GM23338 (cell line): ENCODE results near the gene PHACTR1.

ENCODE experiments used
- CREB1 ChIP-seq: fragments of 250-450 bp; sonication (Bioruptor Pico); IDR thresholded peaks from 2 replicates; pipeline ENCODE4 v1.5.0; 2020; ENCODE audit warnings: low read depth, mild to moderate bottlenecking, moderate library complexity
- CTCF ChIP-seq, 2 experiments: fragments of 200-600 bp in 1 of 2; sonication (generic) in 1 of 2; conservative IDR thresholded peaks; 2 replicates each; pipeline versions ENCODE4 v1.5.1 to v1.6.1; 2016 to 2017; ENCODE audit warnings: antibody characterized with exemption in 2 of 2, low read depth in 2 of 2, mild to moderate bottlenecking in 2 of 2, moderate library complexity in 1 of 2
- ETS1 ChIP-seq: IDR thresholded peaks from 2 replicates; pipeline ENCODE4 v1.6.1; 2016; ENCODE audit warnings: antibody characterized with exemption
- EZH2 ChIP-seq: fragments of 200-600 bp; sonication (generic); IDR thresholded peaks from one replicate; pipeline ENCODE4 v1.8.0; 2017; ENCODE audit warnings: antibody characterized with exemption, mild to moderate bottlenecking, low read depth; ENCODE audit not compliant: unreplicated experiment
- EZH2phosphoT487 ChIP-seq: fragments of 200-600 bp; sonication (generic); IDR thresholded peaks from one replicate; pipeline ENCODE4 v1.8.1; 2018; ENCODE audit warnings: antibody characterized with exemption; ENCODE audit not compliant: unreplicated experiment
- JUNB ChIP-seq: IDR thresholded peaks from one replicate; pipeline ENCODE4 v1.6.1; 2016; ENCODE audit warnings: antibody characterized with exemption; ENCODE audit not compliant: unreplicated experiment
- NANOG ChIP-seq: IDR thresholded peaks from 2 replicates; pipeline ENCODE4 v1.6.1; 2016; ENCODE audit warnings: antibody characterized with exemption, borderline replicate concordance
- POLR2AphosphoS5 ChIP-seq: IDR thresholded peaks from 2 replicates; pipeline ENCODE4 v1.6.1; 2016; ENCODE audit warnings: antibody characterized with exemption, low read depth
- STAT1 ChIP-seq: IDR thresholded peaks from one replicate; pipeline ENCODE4 v1.6.1; 2016; ENCODE audit warnings: antibody characterized with exemption; ENCODE audit not compliant: unreplicated experiment
- ZNF114 ChIP-seq: fragments of 250-450 bp; sonication (Bioruptor Pico); IDR thresholded peaks from 2 replicates; pipeline ENCODE4 v1.5.0; 2020; ENCODE audit warnings: mild to moderate bottlenecking, moderate library complexity
- ZNF331 ChIP-seq: fragments of 250-450 bp; sonication (Bioruptor Pico); IDR thresholded peaks from 2 replicates; pipeline ENCODE4 v1.5.0; 2020; ENCODE audit warnings: low read depth, mild to moderate bottlenecking, moderate library complexity
- TF ChIP-seq, protein P1 (sequence below): IDR thresholded peaks from one replicate; pipeline ENCODE4 v1.6.1; 2018; ENCODE audit warnings: antibody characterized with exemption; ENCODE audit not compliant: unreplicated experiment

- TF ChIP-seq CTCF (conservative IDR thresholded peaks at IDR 0.05; ENCODE audit: low read depth in 2 of 2) (no peak), CREB1 (CRISPR knock-in tag) (no peak), POLR2AphosphoS5 (no peak), EZH2 (no peak), EZH2phosphoT487 (no peak), JUNB (no peak), ZNF331 (CRISPR knock-in tag) (no peak), ETS1 (no peak), NANOG (no peak), STAT1 (no peak), ZNF114 (no peak)
- TF ChIP-seq, protein P1, sequence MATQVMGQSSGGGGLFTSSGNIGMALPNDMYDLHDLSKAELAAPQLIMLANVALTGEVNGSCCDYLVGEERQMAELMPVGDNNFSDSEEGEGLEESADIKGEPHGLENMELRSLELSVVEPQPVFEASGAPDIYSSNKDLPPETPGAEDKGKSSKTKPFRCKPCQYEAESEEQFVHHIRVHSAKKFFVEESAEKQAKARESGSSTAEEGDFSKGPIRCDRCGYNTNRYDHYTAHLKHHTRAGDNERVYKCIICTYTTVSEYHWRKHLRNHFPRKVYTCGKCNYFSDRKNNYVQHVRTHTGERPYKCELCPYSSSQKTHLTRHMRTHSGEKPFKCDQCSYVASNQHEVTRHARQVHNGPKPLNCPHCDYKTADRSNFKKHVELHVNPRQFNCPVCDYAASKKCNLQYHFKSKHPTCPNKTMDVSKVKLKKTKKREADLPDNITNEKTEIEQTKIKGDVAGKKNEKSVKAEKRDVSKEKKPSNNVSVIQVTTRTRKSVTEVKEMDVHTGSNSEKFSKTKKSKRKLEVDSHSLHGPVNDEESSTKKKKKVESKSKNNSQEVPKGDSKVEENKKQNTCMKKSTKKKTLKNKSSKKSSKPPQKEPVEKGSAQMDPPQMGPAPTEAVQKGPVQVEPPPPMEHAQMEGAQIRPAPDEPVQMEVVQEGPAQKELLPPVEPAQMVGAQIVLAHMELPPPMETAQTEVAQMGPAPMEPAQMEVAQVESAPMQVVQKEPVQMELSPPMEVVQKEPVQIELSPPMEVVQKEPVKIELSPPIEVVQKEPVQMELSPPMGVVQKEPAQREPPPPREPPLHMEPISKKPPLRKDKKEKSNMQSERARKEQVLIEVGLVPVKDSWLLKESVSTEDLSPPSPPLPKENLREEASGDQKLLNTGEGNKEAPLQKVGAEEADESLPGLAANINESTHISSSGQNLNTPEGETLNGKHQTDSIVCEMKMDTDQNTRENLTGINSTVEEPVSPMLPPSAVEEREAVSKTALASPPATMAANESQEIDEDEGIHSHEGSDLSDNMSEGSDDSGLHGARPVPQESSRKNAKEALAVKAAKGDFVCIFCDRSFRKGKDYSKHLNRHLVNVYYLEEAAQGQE: no peak
Measured at GRCh38 chr6:12924911-12925310, 208.3 kb downstream of the PHACTR1 start.
